GM19463 (cell line): ENCODE data around the gene RGS10.

Experiments
- ATAC-seq: cut with Tn5 transposase; IDR thresholded peaks from one replicate; pipeline ENCODE4 v1.9.1; 2021; ENCODE audit warnings: mild to moderate bottlenecking, moderate library complexity; ENCODE audit not compliant: unreplicated experiment

RGS10 gene

DNA sequence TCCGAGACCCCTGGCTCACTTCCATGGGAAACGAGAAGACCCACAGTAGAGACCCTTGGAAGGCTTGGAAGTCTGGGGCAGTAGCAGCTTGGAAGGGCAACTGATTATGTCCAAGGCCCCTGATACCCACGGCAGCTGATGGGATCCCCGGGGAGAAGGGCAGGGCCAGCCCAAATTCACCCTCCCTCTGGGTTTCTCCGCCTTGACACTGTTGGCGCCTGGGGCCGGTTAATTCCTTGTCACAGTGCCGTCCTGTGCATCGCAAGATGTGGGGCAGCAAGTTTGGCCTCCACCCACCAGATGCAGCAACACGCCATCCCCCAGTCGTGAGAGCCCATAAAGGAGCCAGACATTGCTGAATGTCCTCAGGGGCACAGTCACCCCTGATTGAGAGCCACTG is 89.2 kb downstream of the RGS10 start:
- no peak for ATAC-seq

- ATAC-seq, result no peak
Observed at GRCh38 chr10:119452396-119452795, 90.1 kb downstream of the RGS10 start.

- no peak for ATAC-seq
Observed at GRCh38 chr10:119451300-119451896, 91.1 kb downstream of the RGS10 start.

GRCh38 chr10:119450606-119451299 is 91.8 kb downstream of the RGS10 start:
- ATAC-seq, result no peak
